Cerebellar nuclear complex (tissue), 1 donor: Measurements from ENCODE around the gene PARD3.
"Not testable (repeated sequence)": the region's sequence is repeated elsewhere in the genome, so short reads cannot be mapped to it uniquely, and the experiment has no call there.

Experiments
- DNase-seq, 2 experiments: peaks; one replicate each; lab custom pipeline; 2025; lab: John Stamatoyannopoulos, UW

Gene PARD3

DNA sequence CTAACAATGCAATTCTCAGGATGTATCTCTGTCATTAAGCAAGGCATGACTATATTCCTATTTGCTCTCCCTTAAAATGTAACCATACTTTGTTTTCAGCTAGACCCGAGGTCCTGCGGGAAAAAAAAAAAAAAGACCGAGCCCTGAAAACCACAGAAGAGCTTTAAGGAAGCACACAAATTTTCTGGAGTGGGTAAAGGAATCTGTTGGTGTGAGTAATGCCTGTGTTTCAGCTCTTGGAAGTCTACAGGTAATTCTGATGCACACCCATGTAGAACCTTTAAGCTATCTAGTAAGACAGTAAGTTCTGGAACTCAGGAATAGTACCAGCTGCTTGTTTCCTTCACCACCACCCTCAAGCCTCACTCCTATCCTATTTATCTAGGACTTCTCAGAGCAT lies 351.1 kb downstream of the PARD3 start:
- no peak for DNase-seq

DNA sequence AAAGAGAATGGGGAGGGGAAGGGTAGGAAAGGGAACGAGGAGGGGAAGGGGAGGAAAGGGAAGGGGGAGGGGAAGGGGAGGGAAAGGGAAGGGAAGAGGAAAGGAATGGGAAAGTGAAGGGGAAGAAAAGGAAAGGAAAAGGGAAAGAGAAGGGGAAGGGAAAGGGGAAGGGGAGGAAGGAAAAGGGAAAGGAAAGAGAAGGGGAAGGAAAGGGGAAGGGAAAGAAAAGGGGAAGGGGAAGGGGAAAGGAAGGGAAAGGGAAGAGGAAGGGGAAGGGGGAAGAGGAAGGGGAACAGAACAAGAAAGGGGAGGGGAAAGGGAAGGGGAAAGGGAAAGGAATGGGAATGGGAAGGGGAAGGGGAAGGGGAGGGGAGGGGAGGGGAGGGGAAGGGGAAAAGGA lies 352.1 kb downstream of the PARD3 start:
- DNase-seq, result no peak

DNA sequence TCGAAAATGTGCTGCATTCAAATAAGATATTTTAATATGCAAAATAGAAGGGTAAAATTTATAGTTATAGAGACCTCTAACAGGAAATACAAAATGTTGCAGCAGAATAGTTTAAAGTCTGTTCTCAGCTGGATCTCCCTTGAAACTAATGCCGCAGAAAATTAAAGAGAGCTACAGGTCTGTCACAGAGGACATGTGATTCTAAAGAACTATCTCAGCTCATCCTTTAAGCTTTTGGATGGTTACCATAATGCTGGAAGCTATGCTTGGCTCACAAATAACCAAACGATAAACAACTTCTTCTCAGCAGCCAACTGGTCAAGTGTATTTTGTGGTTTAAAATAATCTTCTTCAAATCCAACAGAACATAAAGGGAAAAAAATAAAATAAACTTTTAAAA lies 353.0 kb downstream of the PARD3 start:
- no peak for DNase-seq

DNA sequence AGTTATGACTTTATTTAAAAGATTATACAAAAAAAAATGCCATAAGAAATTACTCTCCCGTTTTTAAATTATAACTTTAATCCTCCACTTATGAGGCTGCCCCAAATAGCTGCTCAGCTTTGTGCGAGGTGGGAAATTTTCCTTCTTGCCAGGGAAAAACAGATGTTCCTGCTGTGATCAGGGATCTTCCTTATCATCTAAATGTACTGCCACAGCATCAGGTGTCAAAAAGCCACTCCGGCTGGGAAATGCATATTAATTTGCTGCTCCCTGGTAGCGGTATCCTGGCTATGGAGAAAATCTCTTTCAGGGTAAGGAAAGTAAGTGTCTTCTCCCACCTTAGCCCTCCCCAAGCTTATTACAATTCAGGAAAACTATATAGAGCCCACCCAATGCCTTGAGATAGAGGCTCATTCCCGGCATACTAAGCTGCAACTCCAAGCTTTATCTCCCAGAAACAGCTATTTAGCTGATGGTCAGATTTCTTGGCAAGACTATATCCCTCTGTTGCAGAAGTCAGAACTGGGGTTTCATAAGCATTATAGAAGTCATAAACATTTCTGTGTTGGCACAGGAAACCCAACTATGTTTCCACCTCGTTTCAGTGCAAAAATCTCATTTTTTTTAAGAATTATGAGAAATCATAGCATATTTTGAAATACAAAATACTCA lies 360.4 kb downstream of the PARD3 start:
- no peak for DNase-seq

DNA sequence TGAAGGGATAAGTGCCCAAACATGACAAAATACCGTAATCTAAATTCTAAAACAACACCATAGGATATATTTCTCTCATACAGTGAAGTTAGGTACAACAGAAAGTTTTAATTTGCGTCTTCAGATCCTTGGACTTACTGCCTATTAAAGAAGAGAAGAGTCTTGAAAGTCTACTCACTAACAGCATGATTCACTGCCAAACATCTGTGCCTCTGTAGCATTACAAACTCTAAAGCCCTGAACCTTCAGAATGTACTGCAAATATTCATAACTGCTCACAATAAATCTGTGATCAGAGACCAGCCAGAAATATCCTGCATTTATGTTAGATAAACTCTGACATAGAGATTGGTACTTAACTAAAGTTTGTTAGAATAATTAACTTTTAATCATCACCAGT lies 365.3 kb downstream of the PARD3 start:
- no peak for DNase-seq

DNA sequence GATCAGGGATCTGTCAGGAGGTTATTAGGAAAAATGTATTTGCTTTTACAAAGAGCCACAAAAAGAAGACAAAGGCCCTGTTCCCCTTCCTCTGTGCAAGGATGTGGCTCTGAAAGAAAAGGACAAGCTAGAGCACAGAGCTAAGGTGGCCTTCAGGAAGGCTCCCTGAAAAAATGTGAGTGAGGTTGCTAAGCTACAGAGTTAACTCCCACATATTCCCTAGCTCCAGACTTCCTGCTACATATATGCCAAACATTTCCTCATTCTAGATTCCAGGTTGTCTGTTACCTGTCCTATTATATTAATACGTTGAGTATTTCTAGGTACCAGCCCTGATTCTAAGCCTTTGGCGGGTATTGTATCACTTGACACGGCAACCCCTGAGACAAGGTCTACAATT lies 369.0 kb downstream of the PARD3 start:
- no peak for DNase-seq

DNA sequence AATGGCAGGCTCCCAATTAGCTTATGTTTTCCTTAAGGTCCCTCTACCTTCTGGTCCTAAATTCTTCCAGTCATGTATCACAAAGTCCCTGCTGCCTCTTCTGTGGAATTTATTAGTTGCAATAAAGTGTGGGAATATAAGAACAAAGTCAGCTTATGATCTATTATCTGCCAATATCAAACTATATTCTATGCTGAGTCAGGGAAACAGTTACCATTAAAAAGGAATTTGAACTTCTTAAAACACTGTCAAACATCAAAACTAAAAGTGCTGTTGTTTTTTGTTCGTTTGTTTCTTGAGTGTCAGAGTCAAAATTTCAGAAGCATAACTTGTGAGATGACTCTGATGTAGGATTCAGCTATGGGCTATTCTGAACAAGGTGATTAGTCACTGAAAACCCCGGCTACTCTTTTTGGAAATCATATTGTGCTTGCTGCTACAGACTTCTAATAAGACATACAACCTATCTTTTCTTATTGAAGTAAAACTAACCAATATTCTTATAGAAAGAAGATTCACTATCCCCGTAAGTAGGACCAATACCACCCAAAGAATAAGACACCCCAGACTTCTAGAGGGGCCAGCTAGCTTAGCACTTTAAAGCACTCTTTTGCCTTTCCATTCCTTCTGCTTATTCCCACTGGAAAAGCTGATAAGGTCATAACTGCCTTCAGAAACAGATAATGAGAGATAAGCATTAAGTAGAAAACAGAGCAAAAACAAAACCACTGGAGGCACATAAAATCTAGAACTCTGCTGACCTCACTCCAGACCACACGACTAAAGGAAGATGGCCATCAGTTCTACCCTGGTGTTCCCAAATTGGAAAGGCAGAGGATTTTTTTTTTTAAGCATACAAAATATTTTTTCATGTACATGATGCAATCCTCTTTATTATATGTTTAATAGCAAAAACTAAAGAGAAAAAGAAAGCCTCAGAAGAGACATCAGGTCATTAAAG lies 370.6 kb downstream of the PARD3 start:
- no peak for DNase-seq

DNA sequence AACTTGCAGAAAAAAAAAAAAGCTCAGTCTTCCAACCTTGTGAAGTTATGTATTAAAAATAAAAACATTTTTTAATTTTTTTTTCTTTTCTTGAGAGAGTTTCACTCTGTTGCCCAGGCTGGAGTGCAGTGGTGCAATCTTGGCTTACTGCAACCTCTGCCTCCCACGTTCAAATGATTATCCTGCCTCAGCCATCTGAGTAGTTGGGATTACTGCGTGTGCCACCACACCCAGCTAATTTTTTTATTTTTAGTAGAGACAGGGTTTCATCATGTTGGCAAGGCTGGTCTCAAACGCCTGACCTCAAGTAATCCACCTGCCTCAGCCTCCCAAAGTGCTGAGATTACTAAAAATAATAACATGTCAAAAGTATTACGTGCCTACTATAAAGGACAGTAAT lies 375.7 kb downstream of the PARD3 start:
- not testable (repeated sequence) for DNase-seq

DNA sequence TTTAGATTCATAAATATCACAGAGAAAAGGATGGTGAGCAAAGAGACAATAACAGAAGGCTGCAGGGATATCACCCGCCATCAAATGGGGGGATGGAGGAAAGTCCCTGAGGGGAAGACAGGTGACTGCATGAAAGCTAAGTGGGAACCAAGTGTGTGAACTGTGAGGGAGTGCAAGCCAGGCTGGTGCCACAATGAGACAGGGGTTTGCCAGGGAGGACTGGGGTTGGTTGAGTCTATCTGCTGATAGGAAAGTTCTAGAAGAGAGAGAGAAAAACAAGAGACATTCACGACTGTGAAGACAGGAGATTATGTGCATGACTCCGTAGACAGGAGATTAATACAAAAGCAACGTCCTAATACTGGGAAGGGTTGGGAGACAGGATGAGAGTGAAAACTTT lies 376.4 kb downstream of the PARD3 start:
- no peak for DNase-seq

DNA sequence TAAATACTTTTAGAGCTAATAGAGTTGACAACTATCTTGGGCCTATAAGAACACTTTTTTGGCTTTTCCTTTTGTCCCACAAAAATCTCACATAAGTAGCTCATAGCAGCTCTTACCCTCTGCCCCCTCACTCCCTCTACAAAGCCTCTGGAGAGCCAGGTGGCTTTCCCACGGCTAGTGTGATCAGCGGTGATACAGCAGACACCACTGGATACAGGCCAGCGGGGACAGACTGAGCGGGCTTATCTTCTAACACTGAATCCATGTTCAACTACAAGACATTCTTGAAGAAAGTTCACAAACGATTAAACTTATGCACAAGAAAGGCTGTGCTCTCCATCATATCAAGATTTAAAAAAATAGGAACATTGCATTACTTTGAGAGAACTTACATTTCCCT lies 377.2 kb downstream of the PARD3 start:
- DNase-seq, result no peak

DNA sequence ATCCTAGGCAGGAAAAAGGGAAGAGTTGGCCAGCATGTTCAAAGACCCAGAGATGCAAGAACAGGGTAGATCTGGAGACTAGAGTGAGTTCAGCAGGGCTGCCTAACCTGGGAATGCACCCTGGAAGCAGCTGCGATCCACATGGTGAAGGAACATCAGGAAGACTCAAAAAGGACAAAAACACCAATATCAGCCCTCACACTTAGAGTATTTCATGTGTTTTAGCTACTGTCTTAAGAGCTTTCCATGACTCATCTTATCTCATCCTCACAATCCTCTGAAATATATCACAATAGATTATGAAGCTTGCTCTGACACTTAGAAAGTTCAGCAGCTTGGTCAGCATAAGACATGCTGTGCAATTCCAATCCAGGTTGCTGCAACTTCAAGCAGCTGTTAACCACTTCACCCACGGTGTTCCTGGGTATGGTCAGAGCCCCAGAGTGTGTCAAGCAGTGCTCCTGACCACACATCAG lies 380.9 kb downstream of the PARD3 start:
- no peak for DNase-seq

DNA sequence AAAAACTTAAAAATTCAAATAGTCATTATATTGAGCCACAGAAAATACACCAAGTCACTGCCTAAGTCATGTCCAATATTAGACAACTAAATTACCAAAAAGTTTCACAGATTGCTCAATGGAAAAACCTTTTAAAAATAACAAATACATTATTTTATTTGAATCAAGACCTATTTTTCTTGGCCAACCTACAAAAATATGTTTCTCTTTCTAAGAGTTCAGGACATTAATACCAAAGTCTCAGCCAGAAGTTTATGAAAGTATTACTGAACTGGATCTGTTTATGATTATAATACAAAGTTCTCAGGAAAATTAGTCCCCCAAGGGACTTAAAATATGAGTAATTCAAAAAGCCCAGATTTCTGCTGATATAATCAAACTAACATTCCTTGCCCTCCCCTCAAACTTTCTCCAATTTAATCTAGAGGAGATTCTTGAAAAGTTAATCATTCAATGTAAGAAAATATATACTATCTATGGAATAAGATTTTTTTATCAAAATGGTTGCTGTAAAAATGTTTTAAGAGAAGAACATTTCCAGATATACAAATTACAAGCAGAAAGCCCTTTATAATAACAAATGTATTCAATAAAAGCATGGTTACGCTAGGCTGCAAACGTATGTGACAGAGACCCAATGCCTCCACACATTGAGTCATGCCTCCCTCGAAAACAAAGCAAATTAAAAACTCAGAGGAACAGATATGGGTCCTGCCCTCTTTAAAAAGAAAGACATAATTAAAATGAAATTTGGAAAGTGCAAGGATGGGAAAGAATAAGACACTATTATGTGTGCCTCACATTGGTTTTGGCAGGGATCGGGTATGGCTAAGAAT lies 381.6 kb downstream of the PARD3 start:
- DNase-seq, result no peak

DNA sequence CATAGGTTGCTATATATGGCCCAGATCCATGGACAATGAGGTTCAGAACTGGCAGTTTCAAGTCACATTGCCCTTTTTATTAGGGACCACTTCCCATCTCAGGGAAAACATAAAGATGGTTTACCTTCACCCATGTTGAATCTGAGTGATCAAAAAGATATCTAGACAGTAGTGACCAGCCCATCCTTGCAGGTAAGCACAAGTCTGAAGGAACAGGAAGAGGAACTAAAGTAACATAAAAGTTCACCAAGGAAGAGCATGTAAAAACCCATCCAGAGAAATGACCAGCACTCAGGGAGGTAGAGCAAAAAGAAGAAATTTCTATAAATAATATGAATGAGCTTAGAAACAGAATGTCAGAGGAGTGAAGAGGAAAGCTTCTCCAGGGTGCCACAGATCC lies 382.5 kb downstream of the PARD3 start:
- no peak for DNase-seq

DNA sequence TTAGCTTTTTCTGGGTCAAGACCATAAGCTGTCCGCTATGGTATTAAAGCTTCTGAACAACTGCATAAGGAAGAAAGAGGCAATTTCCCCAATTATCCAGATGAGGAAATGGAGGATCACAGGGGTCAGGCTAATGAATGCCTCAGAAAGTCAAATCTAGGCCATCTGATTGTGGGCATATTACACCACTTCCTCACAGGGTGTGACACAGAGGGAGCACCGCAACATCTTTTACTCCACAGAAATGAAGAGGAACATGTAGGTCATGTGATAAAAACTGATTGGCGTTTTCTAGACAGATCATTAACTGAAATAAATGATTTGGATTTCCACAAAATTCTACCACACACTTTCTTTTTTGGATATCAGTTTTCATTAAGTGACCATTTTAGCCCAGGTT lies 384.4 kb downstream of the PARD3 start:
- no peak for DNase-seq

DNA sequence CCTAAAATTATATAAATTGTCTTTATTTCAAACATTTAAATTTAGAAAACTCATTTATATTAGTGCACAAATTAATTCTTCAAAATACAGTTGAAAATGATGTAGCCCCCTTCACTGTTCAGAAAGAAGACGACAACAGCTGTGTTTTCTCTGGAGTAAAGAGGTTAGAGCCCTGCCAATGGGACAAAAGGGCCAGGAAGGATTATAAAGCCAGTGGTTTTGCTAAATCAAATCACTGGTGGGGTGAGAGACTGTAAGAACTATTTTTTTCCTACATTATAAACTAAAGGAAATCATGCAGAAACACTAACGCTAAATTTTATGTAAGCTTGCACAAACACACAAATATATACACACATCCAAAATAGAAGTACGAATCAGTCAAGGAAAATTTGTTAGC lies 386.6 kb downstream of the PARD3 start:
- no peak for DNase-seq

DNA sequence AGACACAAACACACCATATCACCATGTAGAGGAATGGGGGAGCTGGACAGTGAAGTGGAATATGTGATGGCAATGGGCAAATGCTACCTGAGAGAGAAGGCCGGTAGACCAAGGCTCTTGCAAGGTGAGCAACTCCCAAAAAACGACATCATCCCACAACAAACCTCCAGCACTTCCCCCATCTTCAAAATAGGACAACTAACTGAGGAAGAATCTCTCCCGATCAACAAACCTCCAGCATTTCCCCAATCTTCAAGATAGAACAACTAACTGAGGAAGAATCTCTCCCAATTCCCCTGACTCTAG lies 387.2 kb downstream of the PARD3 start:
- no peak for DNase-seq

DNA sequence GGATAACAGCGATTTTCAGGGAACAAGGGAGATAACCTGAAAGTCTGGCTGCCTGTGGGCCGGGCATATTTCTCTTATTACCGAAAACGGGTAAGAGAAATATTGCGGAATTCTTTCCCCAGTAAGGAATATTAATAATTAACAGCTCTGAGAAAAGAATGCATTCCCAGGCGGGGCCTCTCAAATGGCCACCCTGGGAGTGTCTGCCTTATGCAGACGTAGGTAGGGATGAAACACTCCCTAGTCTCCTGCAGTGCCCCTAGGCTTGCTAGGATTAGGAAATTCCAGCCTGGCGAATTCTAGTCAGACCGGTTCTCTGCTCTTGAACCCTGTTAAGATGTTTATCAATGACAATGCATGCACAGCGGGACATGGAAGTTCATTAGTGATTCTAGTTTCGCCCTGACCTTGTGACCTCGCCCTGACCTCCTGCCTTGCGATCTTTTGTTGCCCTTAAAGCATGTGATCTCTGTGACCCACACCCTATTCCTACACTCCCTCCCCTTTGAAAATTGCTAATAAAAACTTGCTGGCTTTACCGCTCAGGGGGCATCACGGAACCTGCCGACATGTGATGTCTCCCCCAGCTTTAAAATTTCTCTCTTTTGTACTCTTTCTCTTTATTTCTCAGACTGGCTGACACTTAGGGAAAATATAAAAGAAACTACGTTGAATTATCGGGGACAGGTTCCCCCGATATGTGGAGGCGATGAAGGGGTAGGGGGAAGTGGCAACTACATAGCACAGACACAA lies 387.8 kb downstream of the PARD3 start:
- DNase-seq, result not testable (repeated sequence)

DNA sequence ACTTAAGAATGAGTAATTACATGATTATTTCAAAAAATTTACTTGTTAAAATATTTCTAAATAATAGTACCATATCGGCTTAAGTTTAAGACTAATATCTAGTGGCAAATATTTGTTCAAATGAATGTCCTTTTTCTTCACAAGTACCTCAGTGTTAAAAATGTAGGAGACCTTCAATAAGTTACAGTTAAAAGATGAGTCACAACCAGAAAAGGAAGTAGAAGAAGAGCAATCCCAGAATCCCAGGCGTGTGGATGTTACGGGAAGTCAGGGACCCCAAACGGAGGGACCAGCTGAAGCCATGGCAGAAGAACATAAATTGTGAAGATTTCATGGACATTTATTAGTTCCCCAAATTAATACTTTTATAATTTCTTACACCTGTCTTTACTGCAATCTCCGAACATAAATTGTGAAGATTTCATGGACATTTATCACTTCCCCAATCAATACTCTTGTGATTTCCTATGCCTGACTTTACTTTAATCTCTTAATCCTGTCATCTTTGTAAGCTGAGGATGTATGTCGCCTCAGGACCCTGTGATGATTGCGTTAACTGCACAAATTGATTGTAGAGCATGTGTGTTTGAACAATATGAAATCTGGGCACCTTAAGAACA lies 388.4 kb downstream of the PARD3 start:
- DNase-seq, result not testable (repeated sequence)

DNA sequence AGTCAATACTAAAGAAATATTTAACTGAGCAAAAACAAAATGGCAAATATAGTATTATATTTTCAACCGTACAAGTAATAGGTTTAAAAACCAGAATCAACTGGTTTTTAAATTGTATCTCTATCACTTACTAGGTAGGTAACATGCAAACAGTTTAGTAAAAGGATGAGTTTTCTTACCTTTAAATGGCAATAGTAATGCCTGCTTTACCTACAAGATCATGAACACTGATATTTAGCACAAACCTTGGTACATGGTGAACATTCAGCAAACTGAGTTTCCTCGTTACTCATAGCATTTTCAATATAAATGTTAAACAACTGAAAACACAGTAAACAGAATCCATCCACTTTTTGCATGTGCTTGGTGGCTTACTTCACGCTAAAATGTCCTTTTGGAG lies 389.1 kb downstream of the PARD3 start:
- no peak for DNase-seq

DNA sequence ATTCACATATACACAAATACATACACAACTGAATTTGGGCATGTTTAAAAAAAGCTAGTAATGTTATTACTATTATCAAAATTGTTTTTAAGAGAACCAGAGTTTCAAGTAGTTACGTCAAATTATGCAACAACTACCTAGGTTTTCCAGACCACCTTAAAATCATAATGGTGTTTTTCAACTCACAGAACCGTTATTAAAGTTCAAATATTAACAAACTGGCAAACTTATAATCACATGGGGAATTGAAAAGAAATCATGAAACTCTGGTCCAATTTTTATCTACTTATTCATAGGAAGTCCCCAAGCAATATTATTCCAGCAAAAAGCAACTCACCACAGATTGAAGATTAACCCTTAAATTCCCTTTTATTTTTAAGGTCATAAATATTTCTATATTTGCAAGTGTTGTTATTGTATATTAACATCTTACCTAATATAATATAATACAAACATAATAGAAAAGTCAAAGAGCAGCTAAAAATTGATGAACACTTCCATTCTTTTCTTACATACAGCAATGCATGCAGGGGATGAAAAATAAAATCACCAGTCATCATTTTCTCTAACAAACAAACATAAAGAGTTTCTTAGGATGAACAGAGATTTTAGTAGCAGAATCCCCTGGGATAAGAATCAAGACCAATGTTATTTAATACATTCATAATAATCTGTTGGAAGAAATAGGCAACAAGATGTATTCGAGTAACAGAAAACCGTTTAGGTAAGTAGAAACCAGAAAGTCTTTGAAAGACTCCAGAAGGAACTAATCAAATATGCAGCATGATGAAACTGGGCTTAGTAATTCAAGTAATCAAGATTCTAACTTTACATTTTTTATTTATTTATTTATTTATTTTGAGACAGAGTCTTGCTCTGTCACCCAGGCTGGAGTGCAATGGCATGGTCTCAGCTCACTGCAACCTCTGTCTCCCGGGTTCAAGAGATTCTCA lies 391.1 kb downstream of the PARD3 start:
- no peak for DNase-seq
